ENCODE data around the gene PDK4. TPM values are rescaled to one million over a fixed set of nuclear protein-coding genes. Genes with fewer than 3 reads are reported as not detected.

PDK4 gene
- total RNA-seq, 4 donors from 2014 or later: 37.9 to 453 (median 141) TPM

DNA sequence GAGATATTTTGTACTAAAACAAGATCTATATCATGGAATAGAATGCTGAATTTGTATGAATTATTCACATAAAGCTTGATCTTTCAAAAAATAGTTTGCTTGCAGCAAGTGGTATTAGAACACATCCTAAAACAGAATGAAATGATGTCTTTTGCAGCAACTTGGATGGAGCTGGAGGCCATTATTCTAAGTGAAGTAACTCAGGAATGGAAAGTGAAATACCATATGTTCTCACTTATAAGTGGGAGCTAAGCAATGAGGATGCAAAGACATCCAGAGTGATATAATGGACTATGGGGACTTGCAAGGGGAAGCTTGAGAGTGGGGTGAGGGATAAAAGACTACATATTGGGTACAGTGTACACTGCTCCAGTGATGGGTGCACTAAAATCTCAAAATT is 56.9 kb downstream of the PDK4 start:
- H3K4me1 ChIP-seq: peaks cover 0 to under 1% of the 10 kb centered on the region in 2 donors
- H3K27me3 ChIP-seq: no peaks in the 10 kb centered on the region
- DNase-seq: no peak
- H3K27ac ChIP-seq: no peak overlapping the region
- H3K9me3 ChIP-seq: no peaks in the 10 kb centered on the region
- H3K36me3 ChIP-seq: no peaks in the 10 kb centered on the region
- intact Hi-C loops (cut with DNase I): no loop called here
- no peak overlapping the region for H3K4me3 ChIP-seq (replicated peaks in 1 of 3)
- no peak for TF ChIP-seq POLR2A (IDR thresholded peaks at IDR 0.05)
- TF ChIP-seq, protein P1, sequence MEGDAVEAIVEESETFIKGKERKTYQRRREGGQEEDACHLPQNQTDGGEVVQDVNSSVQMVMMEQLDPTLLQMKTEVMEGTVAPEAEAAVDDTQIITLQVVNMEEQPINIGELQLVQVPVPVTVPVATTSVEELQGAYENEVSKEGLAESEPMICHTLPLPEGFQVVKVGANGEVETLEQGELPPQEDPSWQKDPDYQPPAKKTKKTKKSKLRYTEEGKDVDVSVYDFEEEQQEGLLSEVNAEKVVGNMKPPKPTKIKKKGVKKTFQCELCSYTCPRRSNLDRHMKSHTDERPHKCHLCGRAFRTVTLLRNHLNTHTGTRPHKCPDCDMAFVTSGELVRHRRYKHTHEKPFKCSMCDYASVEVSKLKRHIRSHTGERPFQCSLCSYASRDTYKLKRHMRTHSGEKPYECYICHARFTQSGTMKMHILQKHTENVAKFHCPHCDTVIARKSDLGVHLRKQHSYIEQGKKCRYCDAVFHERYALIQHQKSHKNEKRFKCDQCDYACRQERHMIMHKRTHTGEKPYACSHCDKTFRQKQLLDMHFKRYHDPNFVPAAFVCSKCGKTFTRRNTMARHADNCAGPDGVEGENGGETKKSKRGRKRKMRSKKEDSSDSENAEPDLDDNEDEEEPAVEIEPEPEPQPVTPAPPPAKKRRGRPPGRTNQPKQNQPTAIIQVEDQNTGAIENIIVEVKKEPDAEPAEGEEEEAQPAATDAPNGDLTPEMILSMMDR (IDR thresholded peaks at IDR 0.05): no peak

- no peak for DNase-seq
- H3K36me3 ChIP-seq: no peaks in the 10 kb centered on the region
- intact Hi-C loops (cut with DNase I): no loop called here
- no peak overlapping the region for H3K4me3 ChIP-seq (replicated peaks in 1 of 3)
- TF ChIP-seq, protein P1 (IDR thresholded peaks at IDR 0.05): no peak
- no peak for TF ChIP-seq POLR2A (IDR thresholded peaks at IDR 0.05)
- no peaks in the 10 kb centered on the region for H3K27me3 ChIP-seq
- H3K9me3 ChIP-seq: no peaks in the 10 kb centered on the region
- no peak overlapping the region for H3K27ac ChIP-seq
- peaks cover 4 to 6% of the 10 kb centered on the region in 2 donors for H3K4me1 ChIP-seq
- 88 to 93% methylated on average over 2 of the region's 2 CpGs for WGBS, 2 donors
Measured at GRCh38 chr7:95537468-95537867, 58.8 kb downstream of the PDK4 start.

- 93 to 94% methylated on average over 2 of the region's 2 CpGs for WGBS, 2 donors
- Histone ChIP-seq H3K4me3 (replicated peaks in 1 of 3) (no peak overlapping the region), H3K27ac (no peak overlapping the region), H3K9me3 (no peaks in the 10 kb centered on the region), H3K27me3 (no peaks in the 10 kb centered on the region), H3K4me1 (peaks cover 8 to 11% of the 10 kb centered on the region in 2 donors), H3K36me3 (no peaks in the 10 kb centered on the region)
- TF ChIP-seq POLR2A (IDR thresholded peaks at IDR 0.05): no peak
- TF ChIP-seq, protein P1 (IDR thresholded peaks at IDR 0.05): no peak
- DNase-seq: no peak
- intact Hi-C loops (cut with DNase I): no loop called here
Measured at GRCh38 chr7:95536656-95537311, 59.5 kb downstream of the PDK4 start.

GRCh38 chr7:95535662-95536061 is 60.7 kb downstream of the PDK4 start:
- Histone ChIP-seq H3K27me3 (no peaks in the 10 kb centered on the region), H3K9me3 (no peaks in the 10 kb centered on the region), H3K4me1 (peaks cover 8 to 14% of the 10 kb centered on the region in 2 donors), H3K27ac (no peak overlapping the region), H3K4me3 (replicated peaks in 1 of 3) (no peak overlapping the region), H3K36me3 (no peaks in the 10 kb centered on the region)
- DNase-seq: no peak
- 23 to 27% methylated on average over 1 of the region's 1 CpG for WGBS, 2 donors
- intact Hi-C loops (cut with DNase I): no loop called here
- TF ChIP-seq, protein P1 (IDR thresholded peaks at IDR 0.05): no peak
- TF ChIP-seq POLR2A (IDR thresholded peaks at IDR 0.05): no peak

DNA sequence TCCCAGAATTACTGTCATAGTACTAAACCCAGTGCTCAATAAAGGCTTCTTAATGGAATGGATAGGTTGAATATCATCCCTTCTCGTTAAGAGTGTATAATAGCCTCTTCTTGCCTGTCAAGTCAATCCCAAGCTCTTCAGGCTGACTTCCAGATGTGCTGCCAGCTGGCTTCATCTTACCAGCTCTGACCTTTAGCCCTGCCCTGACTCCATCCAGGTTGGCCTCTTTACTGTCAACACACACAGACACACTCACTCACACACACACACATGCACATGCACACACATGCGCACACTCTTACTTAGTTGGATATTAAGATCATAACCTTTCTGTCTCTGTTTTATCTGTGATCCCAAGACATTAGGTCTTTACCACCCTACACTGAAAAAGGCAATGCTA is 61.5 kb downstream of the PDK4 start:
- Histone ChIP-seq H3K27ac (no peak overlapping the region), H3K27me3 (no peaks in the 10 kb centered on the region), H3K4me1 (peaks cover 8 to 14% of the 10 kb centered on the region in 2 donors), H3K9me3 (no peaks in the 10 kb centered on the region), H3K36me3 (no peaks in the 10 kb centered on the region), H3K4me3 (replicated peaks in 1 of 3) (no peak overlapping the region)
- WGBS, 2 donors: 80 to 83% methylated on average over 2 of the region's 2 CpGs
- intact Hi-C loops (cut with DNase I): no loop called here
- no peak for TF ChIP-seq POLR2A (IDR thresholded peaks at IDR 0.05)
- TF ChIP-seq, protein P1 (IDR thresholded peaks at IDR 0.05): no peak
- DNase-seq: no peak

Other genes starting within 250 kb of the PDK4 start
- 10 to 100 TPM in 2 of 4 donors, 1 to 10 TPM in 2; 4.2 to 11.8 (median 8.6) TPM for gene PON3, start 200.1 kb downstream of the PDK4 start, total RNA-seq
- gene PON2, start 161.5 kb downstream of the PDK4 start, total RNA-seq: 10 to 100 TPM; 76.7 to 96.9 (median 94.2) TPM
- under 1 TPM in 1 of 4 donors, not detected in 3; 0.22 TPM for gene ASB4, start 110.6 kb downstream of the PDK4 start, total RNA-seq
- gene DYNC1I1, start 176.0 kb upstream of the PDK4 start, total RNA-seq: 10 to 100 TPM in 2 of 4 donors, 1 to 10 TPM in 2; 6.6 to 12.8 (median 10.5) TPM